ENCODE results near the gene ZNF469. TPM values are rescaled to one million over a fixed set of nuclear protein-coding genes. Genes with fewer than 3 reads are reported as not detected.

ZNF469 gene
- total RNA-seq, 4 donors from 2014 or later: 0.14 to 0.75 (median 0.54) TPM

GRCh38 chr16:88422733-88423447 lies 40.1 kb downstream of the ZNF469 start:
- peaks cover 0 to 6% (median 0%) of the 10 kb centered on the region in 4 donors for H3K4me1 ChIP-seq
- no peak overlapping the region for H3K27ac ChIP-seq
- H3K9me3 ChIP-seq: no peaks in the 10 kb centered on the region
- H3K36me3 ChIP-seq: no peaks in the 10 kb centered on the region
- in situ Hi-C loops (cut with MboI; ENCODE audit: low pct_ligation_motif_present in 1 of 4, low pct_unique_long_range_greater_than_20kb in 1 of 4, low sequenced_read_pairs in 3 of 4) (loop anchor here in 1 of 4 donors (25.0 kb wide), 1 partner anchor 136 kb away; no protein-coding TSS in a partner anchor), intact Hi-C loops (cut with DNase I; ENCODE audit: low total_unique reads) (no loop called here)
- 43 to 50% methylated on average over 3 of the region's 3 CpGs for WGBS, 2 donors (ENCODE audit: low coverage in 1 of 2)
- TF ChIP-seq POLR2A (IDR thresholded peaks at IDR 0.05) (no peak), CTCF (IDR thresholded peaks at IDR 0.05) (no peak)
- H3K27me3 ChIP-seq: peaks cover 3% of the 10 kb centered on the region
- no peak for DNase-seq
- H3K4me3 ChIP-seq: no peak overlapping the region

- peaks cover 0 to 6% (median 0%) of the 10 kb centered on the region in 4 donors for H3K4me1 ChIP-seq
- in situ Hi-C loops (cut with MboI; ENCODE audit: low pct_ligation_motif_present in 1 of 4, low pct_unique_long_range_greater_than_20kb in 1 of 4, low sequenced_read_pairs in 3 of 4): loop anchor here in 1 of 4 donors (25.0 kb wide), 1 partner anchor 136 kb away; no protein-coding TSS in a partner anchor
- 39 to 60% methylated on average over 2 to 6 of the region's 6 CpGs for WGBS, 2 donors (ENCODE audit: low coverage in 1 of 2)
These were observed 40.7 kb downstream of the ZNF469 start for GRCh38 chr16:88423448-88423850.

GRCh38 chr16:88424587-88425235 lies 42.0 kb downstream of the ZNF469 start:
- in situ Hi-C loops (cut with MboI; ENCODE audit: low pct_ligation_motif_present in 1 of 4, low pct_unique_long_range_greater_than_20kb in 1 of 4, low sequenced_read_pairs in 3 of 4): loop anchor here in 2 of 4 donors (25.0 kb wide), 2 partner anchors 137 to 138 kb away; partner anchors contain the start of gene ZC3H18 (in 1 of the 2)
- H3K9me3 ChIP-seq: no peaks in the 10 kb centered on the region
- TF ChIP-seq EP300 (IDR thresholded peaks at IDR 0.05; ENCODE audit: low read depth): no peak
- no peak for TF ChIP-seq CTCF (IDR thresholded peaks at IDR 0.05)
- TF ChIP-seq POLR2AphosphoS5 (IDR thresholded peaks at IDR 0.05): no peak
- TF ChIP-seq POLR2A (IDR thresholded peaks at IDR 0.05): no peak
- WGBS, 2 donors (ENCODE audit: low coverage in 1 of 2): 49 to 80% methylated on average over 1 to 24 of the region's 24 CpGs
- no peak overlapping the region for H3K27ac ChIP-seq
- H3K4me1 ChIP-seq: peaks cover 0 to 6% (median under 1%) of the 10 kb centered on the region in 4 donors
- no peaks in the 10 kb centered on the region for H3K36me3 ChIP-seq
- H3K27me3 ChIP-seq: peaks cover 14% of the 10 kb centered on the region
- DNase-seq: no peak
- no peak overlapping the region for H3K4me3 ChIP-seq
- intact Hi-C loops (cut with DNase I; ENCODE audit: low total_unique reads): no loop called here

More at GRCh38 chr16:88423448-88423850, 40.7 kb downstream of the ZNF469 start:
- DNase-seq: no peak
- H3K4me3 ChIP-seq: no peak overlapping the region
- no peak overlapping the region for H3K27ac ChIP-seq
- intact Hi-C loops (cut with DNase I; ENCODE audit: low total_unique reads): no loop called here
- no peak for TF ChIP-seq POLR2A (IDR thresholded peaks at IDR 0.05)
- no peak for TF ChIP-seq CTCF (IDR thresholded peaks at IDR 0.05)
- no peak for TF ChIP-seq POLR2AphosphoS5 (IDR thresholded peaks at IDR 0.05)
- no peak for TF ChIP-seq EP300 (IDR thresholded peaks at IDR 0.05; ENCODE audit: low read depth)
- H3K9me3 ChIP-seq: no peaks in the 10 kb centered on the region
- peaks cover 2% of the 10 kb centered on the region for H3K27me3 ChIP-seq
- no peaks in the 10 kb centered on the region for H3K36me3 ChIP-seq

DNA sequence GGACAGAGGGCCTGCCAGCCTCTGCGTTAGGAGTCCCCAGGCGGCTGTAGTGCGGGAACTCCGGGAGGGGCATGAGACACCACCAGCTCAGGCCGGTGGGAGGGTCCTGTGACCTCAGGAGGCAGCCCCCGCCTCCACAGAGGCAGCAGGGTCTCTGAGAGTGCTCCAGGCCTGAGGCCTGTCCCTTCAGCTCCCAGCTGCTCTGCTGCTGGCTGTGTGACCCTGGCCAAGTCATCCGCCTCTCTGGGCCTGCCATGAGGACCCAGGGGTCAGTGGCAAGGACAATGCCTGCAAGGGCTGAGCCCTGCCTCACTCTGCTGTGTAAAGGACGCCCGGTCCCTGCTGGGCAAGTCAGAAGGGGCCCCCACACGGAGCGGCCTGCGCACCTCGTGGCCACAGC lies 43.3 kb downstream of the ZNF469 start:
- Histone ChIP-seq H3K27me3 (peaks cover 27% of the 10 kb centered on the region), H3K36me3 (no peaks in the 10 kb centered on the region), H3K27ac (no peak overlapping the region), H3K4me3 (no peak overlapping the region), H3K9me3 (no peaks in the 10 kb centered on the region), H3K4me1 (peaks cover 0 to 19% (median 6%) of the 10 kb centered on the region in 4 donors)
- WGBS, 2 donors (ENCODE audit: low coverage in 1 of 2): 76% methylated on average over 5 of the region's 13 CpGs; no CpG with 5 or more reads in 1 of the 2 donors
- intact Hi-C loops (cut with DNase I; ENCODE audit: low total_unique reads): no loop called here
- in situ Hi-C loops (cut with MboI; ENCODE audit: low pct_ligation_motif_present in 1 of 4, low pct_unique_long_range_greater_than_20kb in 1 of 4, low sequenced_read_pairs in 3 of 4): loop anchor here in 1 of 4 donors (25.0 kb wide), 1 partner anchor 136 kb away; the partner anchor contains the start of gene ZC3H18
- no peak for DNase-seq
- TF ChIP-seq POLR2A (IDR thresholded peaks at IDR 0.05): no peak
- TF ChIP-seq EP300 (IDR thresholded peaks at IDR 0.05; ENCODE audit: low read depth): no peak
- no peak for TF ChIP-seq POLR2AphosphoS5 (IDR thresholded peaks at IDR 0.05)
- no peak for TF ChIP-seq CTCF (IDR thresholded peaks at IDR 0.05)

All from transverse colon (tissue), 4 donors.